Measurements from ENCODE around the gene CD82.

The CD82 gene

GRCh38 chr11:44618561-44619425 is 53.3 kb downstream of the CD82 start:
- H2AFZ ChIP-seq (ENCODE audit: low read depth, low read length): no peak overlapping the region

GRCh38 chr11:44620328-44620725 is 54.9 kb downstream of the CD82 start:
- Histone ChIP-seq H3K9ac (ENCODE audit: low read length) (no peak overlapping the region), H4K91ac (ENCODE audit: low read length) (no peak overlapping the region), H3K18ac (ENCODE audit: low read depth in 1 of 2, low read length in 2 of 2) (no peak overlapping the region), H3K36me3 (ENCODE audit: control insufficient read depth in 1 of 2, insufficient read depth in 2 of 2, low read depth in 1 of 2, low read length in 2 of 2) (peaks cover 4 to 68% of the 10 kb centered on the region in 2 experiments), H3K9me3 (ENCODE audit: control insufficient read depth, low read length) (no peaks in the 10 kb centered on the region), H3K27ac (ENCODE audit: low read length, poor library complexity, severe bottlenecking) (no peak overlapping the region), H4K8ac (ENCODE audit: low read length) (no peak overlapping the region), H3K27me3 (ENCODE audit: control insufficient read depth in 1 of 2, insufficient read depth in 1 of 2, low read length in 2 of 2) (peaks cover 0 to 24% of the 10 kb centered on the region in 2 experiments), H3K23ac (ENCODE audit: low read length in 2 of 2) (no peak overlapping the region), H3K4me2 (ENCODE audit: low read length, poor library complexity, severe bottlenecking) (no peak overlapping the region), H2BK15ac (ENCODE audit: low read depth, poor library complexity, severe bottlenecking) (no peak overlapping the region), H3K79me1 (replicated peaks; ENCODE audit: low read length, poor library complexity, severe bottlenecking) (peaks cover 17% of the 10 kb centered on the region), H3K4ac (ENCODE audit: low read depth in 1 of 2, low read length in 2 of 2) (no peak overlapping the region), H3K4me3 (ENCODE audit: insufficient read depth in 1 of 2, low read depth in 1 of 2, low read length in 2 of 2) (no peak overlapping the region), H2BK120ac (ENCODE audit: low read depth, low read length) (no peak overlapping the region), H2BK5ac (ENCODE audit: low read depth, low read length, poor library complexity, severe bottlenecking) (no peak overlapping the region), H3K4me1 (ENCODE audit: control insufficient read depth, insufficient read depth, low read depth, low read length) (peaks cover 28% of the 10 kb centered on the region), H2AFZ (ENCODE audit: low read depth, low read length) (no peak overlapping the region), H2BK12ac (ENCODE audit: low read length in 2 of 2) (no peak overlapping the region), H3K14ac (ENCODE audit: low read length in 2 of 2) (no peak overlapping the region), H2AK5ac (ENCODE audit: low read length, severe bottlenecking) (no peak overlapping the region)
- no peak for DNase-seq
- WGBS: 81% methylated on average over 5 of the region's 5 CpGs

More at GRCh38 chr11:44618561-44619425, 53.3 kb downstream of the CD82 start:
- H3K9me3 ChIP-seq (ENCODE audit: control insufficient read depth, low read length): no peaks in the 10 kb centered on the region
- H3K27ac ChIP-seq (ENCODE audit: low read length, poor library complexity, severe bottlenecking): no peak overlapping the region
- no peak overlapping the region for H2BK120ac ChIP-seq (ENCODE audit: low read depth, low read length)
- H3K4me1 ChIP-seq (ENCODE audit: control insufficient read depth, insufficient read depth, low read depth, low read length): peaks cover 22% of the 10 kb centered on the region
- H2BK5ac ChIP-seq (ENCODE audit: low read depth, low read length, poor library complexity, severe bottlenecking): no peak overlapping the region
- no peak overlapping the region for H3K4me2 ChIP-seq (ENCODE audit: low read length, poor library complexity, severe bottlenecking)
- H3K14ac ChIP-seq (ENCODE audit: low read length in 2 of 2): no peak overlapping the region
- H3K18ac ChIP-seq (ENCODE audit: low read depth in 1 of 2, low read length in 2 of 2): no peak overlapping the region
- peaks cover 0 to 18% of the 10 kb centered on the region in 2 experiments for H3K27me3 ChIP-seq (ENCODE audit: control insufficient read depth in 1 of 2, insufficient read depth in 1 of 2, low read length in 2 of 2)
- H3K4ac ChIP-seq (ENCODE audit: low read depth in 1 of 2, low read length in 2 of 2): no peak overlapping the region
- no peak overlapping the region for H2BK12ac ChIP-seq (ENCODE audit: low read length in 2 of 2)
- no peak overlapping the region for H3K4me3 ChIP-seq (ENCODE audit: insufficient read depth in 1 of 2, low read depth in 1 of 2, low read length in 2 of 2)
- no peak overlapping the region for H4K91ac ChIP-seq (ENCODE audit: low read length)
- H3K9ac ChIP-seq (ENCODE audit: low read length): no peak overlapping the region
- no peak overlapping the region for H3K23ac ChIP-seq (ENCODE audit: low read length in 2 of 2)
- H3K79me1 ChIP-seq (replicated peaks; ENCODE audit: low read length, poor library complexity, severe bottlenecking): peaks cover 28% of the 10 kb centered on the region
- H3K36me3 ChIP-seq (ENCODE audit: control insufficient read depth in 1 of 2, insufficient read depth in 2 of 2, low read depth in 1 of 2, low read length in 2 of 2): peaks cover 4 to 84% of the 10 kb centered on the region in 2 experiments
- H4K8ac ChIP-seq (ENCODE audit: low read length): no peak overlapping the region
- no peak overlapping the region for H2BK15ac ChIP-seq (ENCODE audit: low read depth, poor library complexity, severe bottlenecking)
- 95% methylated on average over 22 of the region's 22 CpGs for WGBS
- DNase-seq: no peak
- H2AK5ac ChIP-seq (ENCODE audit: low read length, severe bottlenecking): no peak overlapping the region

- Histone ChIP-seq H2BK5ac (ENCODE audit: low read depth, low read length, poor library complexity, severe bottlenecking) (no peak overlapping the region), H3K27ac (ENCODE audit: low read length, poor library complexity, severe bottlenecking) (no peak overlapping the region), H2AK5ac (ENCODE audit: low read length, severe bottlenecking) (no peak overlapping the region), H3K4me1 (ENCODE audit: control insufficient read depth, insufficient read depth, low read depth, low read length) (peaks cover 28% of the 10 kb centered on the region), H2BK12ac (ENCODE audit: low read length in 2 of 2) (peak overlapping the region in 1 of 2 experiments; percentile 23), H3K4me2 (ENCODE audit: low read length, poor library complexity, severe bottlenecking) (no peak overlapping the region), H2AFZ (ENCODE audit: low read depth, low read length) (no peak overlapping the region), H3K27me3 (ENCODE audit: control insufficient read depth in 1 of 2, insufficient read depth in 1 of 2, low read length in 2 of 2) (peaks cover 0 to 27% of the 10 kb centered on the region in 2 experiments), H4K91ac (ENCODE audit: low read length) (no peak overlapping the region), H3K18ac (ENCODE audit: low read depth in 1 of 2, low read length in 2 of 2) (peak overlapping the region in 1 of 2 experiments; percentile 48), H3K9me3 (ENCODE audit: control insufficient read depth, low read length) (no peaks in the 10 kb centered on the region), H3K36me3 (ENCODE audit: control insufficient read depth in 1 of 2, insufficient read depth in 2 of 2, low read depth in 1 of 2, low read length in 2 of 2) (peaks cover 4 to 59% of the 10 kb centered on the region in 2 experiments), H2BK15ac (ENCODE audit: low read depth, poor library complexity, severe bottlenecking) (no peak overlapping the region), H3K79me1 (replicated peaks; ENCODE audit: low read length, poor library complexity, severe bottlenecking) (peaks cover 17% of the 10 kb centered on the region), H3K23ac (ENCODE audit: low read length in 2 of 2) (no peak overlapping the region), H3K4me3 (ENCODE audit: insufficient read depth in 1 of 2, low read depth in 1 of 2, low read length in 2 of 2) (peak overlapping the region in 1 of 2 experiments; percentile 68), H2BK120ac (ENCODE audit: low read depth, low read length) (no peak overlapping the region), H3K14ac (ENCODE audit: low read length in 2 of 2) (no peak overlapping the region), H3K9ac (ENCODE audit: low read length) (peak overlapping the region; percentile 66), H3K4ac (ENCODE audit: low read depth in 1 of 2, low read length in 2 of 2) (no peak overlapping the region), H4K8ac (ENCODE audit: low read length) (peak overlapping the region; percentile 76)
- peak; percentile 74 for DNase-seq
- WGBS: 11% methylated on average over 21 of the region's 24 CpGs
Observed at GRCh38 chr11:44621140-44621681, 55.7 kb downstream of the CD82 start.

- Histone ChIP-seq H3K4me1 (ENCODE audit: control insufficient read depth, insufficient read depth, low read depth, low read length) (peaks cover 25% of the 10 kb centered on the region), H4K91ac (ENCODE audit: low read length) (no peak overlapping the region), H3K23ac (ENCODE audit: low read length in 2 of 2) (no peak overlapping the region), H3K14ac (ENCODE audit: low read length in 2 of 2) (no peak overlapping the region), H2BK120ac (ENCODE audit: low read depth, low read length) (no peak overlapping the region), H2BK5ac (ENCODE audit: low read depth, low read length, poor library complexity, severe bottlenecking) (no peak overlapping the region), H3K18ac (ENCODE audit: low read depth in 1 of 2, low read length in 2 of 2) (no peak overlapping the region), H3K9me3 (ENCODE audit: control insufficient read depth, low read length) (no peaks in the 10 kb centered on the region), H3K27ac (ENCODE audit: low read length, poor library complexity, severe bottlenecking) (no peak overlapping the region), H2BK15ac (ENCODE audit: low read depth, poor library complexity, severe bottlenecking) (no peak overlapping the region), H3K4me3 (ENCODE audit: insufficient read depth in 1 of 2, low read depth in 1 of 2, low read length in 2 of 2) (no peak overlapping the region), H3K4ac (ENCODE audit: low read depth in 1 of 2, low read length in 2 of 2) (no peak overlapping the region), H3K9ac (ENCODE audit: low read length) (peak overlapping the region; percentile 66), H3K79me1 (replicated peaks; ENCODE audit: low read length, poor library complexity, severe bottlenecking) (peaks cover 17% of the 10 kb centered on the region), H2BK12ac (ENCODE audit: low read length in 2 of 2) (no peak overlapping the region), H2AK5ac (ENCODE audit: low read length, severe bottlenecking) (no peak overlapping the region), H4K8ac (ENCODE audit: low read length) (peak overlapping the region; percentile 76), H3K4me2 (ENCODE audit: low read length, poor library complexity, severe bottlenecking) (no peak overlapping the region), H3K27me3 (ENCODE audit: control insufficient read depth in 1 of 2, insufficient read depth in 1 of 2, low read length in 2 of 2) (peaks cover 0 to 29% of the 10 kb centered on the region in 2 experiments), H2AFZ (ENCODE audit: low read depth, low read length) (no peak overlapping the region), H3K36me3 (ENCODE audit: control insufficient read depth in 1 of 2, insufficient read depth in 2 of 2, low read depth in 1 of 2, low read length in 2 of 2) (peaks cover 0 to 54% of the 10 kb centered on the region in 2 experiments)
- WGBS: 73% methylated on average over 6 of the region's 8 CpGs
- no peak for DNase-seq
Observed at GRCh38 chr11:44621784-44622183, 56.3 kb downstream of the CD82 start.
